SU-DHL-6 (cell line): ENCODE measurements around the gene PRKD2.

Experiments
- EZH2phosphoT487 ChIP-seq: fragments of 200-600 bp; sonication (generic), shearing (Covaris generic); conservative IDR thresholded peaks from 2 replicates; pipeline ENCODE4 v1.6.1; 2018; ENCODE audit warnings: mild to moderate bottlenecking, antibody characterized with exemption, low read length, moderate library complexity, mixed read lengths
- TF ChIP-seq, protein P1 (sequence below): fragments of 200-600 bp; sonication (generic); IDR thresholded peaks from one replicate; pipeline ENCODE4 v1.5.1; 2017; ENCODE audit warnings: antibody characterized with exemption, mild to moderate bottlenecking, low read length, moderate library complexity; ENCODE audit not compliant: insufficient read depth, poor library complexity, severe bottlenecking

DNA sequence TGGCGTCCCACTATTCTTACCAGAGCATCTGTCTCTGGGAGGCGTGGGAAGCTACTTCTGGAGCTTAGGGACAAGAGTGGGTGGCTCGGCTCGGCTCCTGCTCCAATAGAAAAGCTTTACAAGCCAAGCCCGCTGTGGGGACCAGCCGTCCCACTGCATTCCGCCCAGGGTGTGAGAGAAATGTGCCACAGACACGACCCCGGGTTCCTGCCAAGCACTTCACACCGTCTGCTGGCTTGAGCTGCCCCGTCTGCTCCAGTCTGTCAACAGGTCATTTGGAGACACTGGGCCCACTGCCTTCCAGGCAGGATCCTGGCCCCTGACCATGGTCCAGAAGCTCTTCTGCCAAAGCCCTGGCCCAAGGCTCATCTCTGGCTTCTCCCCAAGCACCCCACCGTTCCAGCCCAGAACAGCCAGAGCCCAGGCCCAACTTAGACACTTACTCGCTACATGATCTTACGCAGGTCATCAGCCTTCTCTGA is 22.4 kb upstream of the PRKD2 start:
- TF ChIP-seq, protein P1, sequence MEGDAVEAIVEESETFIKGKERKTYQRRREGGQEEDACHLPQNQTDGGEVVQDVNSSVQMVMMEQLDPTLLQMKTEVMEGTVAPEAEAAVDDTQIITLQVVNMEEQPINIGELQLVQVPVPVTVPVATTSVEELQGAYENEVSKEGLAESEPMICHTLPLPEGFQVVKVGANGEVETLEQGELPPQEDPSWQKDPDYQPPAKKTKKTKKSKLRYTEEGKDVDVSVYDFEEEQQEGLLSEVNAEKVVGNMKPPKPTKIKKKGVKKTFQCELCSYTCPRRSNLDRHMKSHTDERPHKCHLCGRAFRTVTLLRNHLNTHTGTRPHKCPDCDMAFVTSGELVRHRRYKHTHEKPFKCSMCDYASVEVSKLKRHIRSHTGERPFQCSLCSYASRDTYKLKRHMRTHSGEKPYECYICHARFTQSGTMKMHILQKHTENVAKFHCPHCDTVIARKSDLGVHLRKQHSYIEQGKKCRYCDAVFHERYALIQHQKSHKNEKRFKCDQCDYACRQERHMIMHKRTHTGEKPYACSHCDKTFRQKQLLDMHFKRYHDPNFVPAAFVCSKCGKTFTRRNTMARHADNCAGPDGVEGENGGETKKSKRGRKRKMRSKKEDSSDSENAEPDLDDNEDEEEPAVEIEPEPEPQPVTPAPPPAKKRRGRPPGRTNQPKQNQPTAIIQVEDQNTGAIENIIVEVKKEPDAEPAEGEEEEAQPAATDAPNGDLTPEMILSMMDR: no peak
- TF ChIP-seq EZH2phosphoT487: no peak
